ENCODE results near the gene UBA52. TPM values are rescaled to one million over a fixed set of nuclear protein-coding genes. Genes with fewer than 3 reads are reported as not detected.
A peak's percentile ranks its signal among the peaks of the same experiment; 100 is the strongest.

UBA52 gene
- total and polyA plus RNA-seq, 2 of the 13 experiments (the other 11 are each of a cell fraction or from before 2014, with no cell fraction given) = 959 to 1,782 TPM

- peak; percentile 76 for TF ChIP-seq KAT8 (CRISPR knock-in tag; IDR thresholded peaks at IDR 0.05)
- peak; percentile 68 for TF ChIP-seq HOXD1 (CRISPR knock-in tag; IDR thresholded peaks at IDR 0.05)
- TF ChIP-seq NPAS2 (CRISPR knock-in tag; IDR thresholded peaks at IDR 0.05; ENCODE audit: borderline replicate concordance) = no peak
- TF ChIP-seq ZNF776 (CRISPR knock-in tag; IDR thresholded peaks at IDR 0.05) = no peak
- no peak for TF ChIP-seq HOXA7 (CRISPR knock-in tag; IDR thresholded peaks at IDR 0.05)
- no peak; the same call in 1 of the 2 replicates for TF ChIP-seq ZNF569 (CRISPR knock-in tag; IDR thresholded peaks at IDR 0.05; ENCODE audit: borderline replicate concordance)
- no peak for TF ChIP-seq ZNF563 (CRISPR knock-in tag; IDR thresholded peaks at IDR 0.05)
- TF ChIP-seq ZNF629 (CRISPR knock-in tag; conservative IDR thresholded peaks at IDR 0.05) = peak; percentile 55
- TF ChIP-seq MTF2 (CRISPR knock-in tag; IDR thresholded peaks at IDR 0.05; ENCODE audit: borderline replicate concordance) = peak; percentile 17; the same call in 1 of the 2 replicates
- TF ChIP-seq NFAT5 (CRISPR knock-in tag; IDR thresholded peaks at IDR 0.05) = no peak
- peak; percentile 50; the same call in 1 of the 2 replicates for TF ChIP-seq KDM5A (IDR thresholded peaks at IDR 0.05; ENCODE audit: borderline replicate concordance, low read length)
- TF ChIP-seq ZNF343 (CRISPR knock-in tag; IDR thresholded peaks at IDR 0.05) = no peak; the same call in 1 of the 2 replicates
- no peak for TF ChIP-seq U2AF2 (IDR thresholded peaks at IDR 0.05; ENCODE audit: low read depth, low read length)
- no peak for TF ChIP-seq JUNB (CRISPR knock-in tag; IDR thresholded peaks at IDR 0.05; ENCODE audit: borderline replicate concordance)
- TF ChIP-seq TOPORS (CRISPR knock-in tag; IDR thresholded peaks at IDR 0.05) = peak; percentile 40; the same call in 1 of the 2 replicates
- TF ChIP-seq ZNF558 (CRISPR knock-in tag; IDR thresholded peaks at IDR 0.05; ENCODE audit: borderline replicate concordance) = no peak
- TF ChIP-seq ESRRA (CRISPR knock-in tag; IDR thresholded peaks at IDR 0.05; ENCODE audit: low read depth) = peak; percentile 63; the same call in 1 of the 2 replicates
- no peak for TF ChIP-seq CHCHD3 (CRISPR knock-in tag; IDR thresholded peaks at IDR 0.05)
- no peak for TF ChIP-seq ZNF7 (CRISPR knock-in tag; IDR thresholded peaks at IDR 0.05)
- no peak for TF ChIP-seq SRY (CRISPR knock-in tag; IDR thresholded peaks at IDR 0.05)
- no peak for TF ChIP-seq PREB (CRISPR knock-in tag; IDR thresholded peaks at IDR 0.05)
- TF ChIP-seq ZNF503 (CRISPR knock-in tag; IDR thresholded peaks at IDR 0.05) = no peak
These were observed 17.1 kb downstream of the UBA52 start, which contains the start of gene REX1BD (continued) for GRCh38 chr19:18588611-18589379.
